Suprapubic skin (tissue), 3 donors: ENCODE measurements around the gene EPHB1.

Source experiments
- EP300 ChIP-seq: sonication (generic); formaldehyde crosslinking; IDR thresholded peaks from one replicate; pipeline ENCODE4 v1.6.1; 2017; ENCODE audit warnings: antibody characterized with exemption
- POLR2A ChIP-seq, 2 donors: fragments of 450-650 bp; IDR thresholded peaks; one replicate each; pipeline ENCODE4 v1.6.1; 2017; ENCODE audit warnings: antibody characterized with exemption in 2 of 2, mild to moderate bottlenecking in 2 of 2, moderate library complexity in 2 of 2
- TF ChIP-seq, protein P1 (sequence below), 2 donors: fragments of 200-600 bp in 1 of 2; fragments of 450-650 bp in 1 of 2; sonication (generic) in 1 of 2; IDR thresholded peaks; one replicate each; pipeline ENCODE4 v1.5.1; 2016 to 2019; ENCODE audit warnings: antibody characterized with exemption in 2 of 2, mild to moderate bottlenecking in 1 of 2, moderate library complexity in 1 of 2

DNA sequence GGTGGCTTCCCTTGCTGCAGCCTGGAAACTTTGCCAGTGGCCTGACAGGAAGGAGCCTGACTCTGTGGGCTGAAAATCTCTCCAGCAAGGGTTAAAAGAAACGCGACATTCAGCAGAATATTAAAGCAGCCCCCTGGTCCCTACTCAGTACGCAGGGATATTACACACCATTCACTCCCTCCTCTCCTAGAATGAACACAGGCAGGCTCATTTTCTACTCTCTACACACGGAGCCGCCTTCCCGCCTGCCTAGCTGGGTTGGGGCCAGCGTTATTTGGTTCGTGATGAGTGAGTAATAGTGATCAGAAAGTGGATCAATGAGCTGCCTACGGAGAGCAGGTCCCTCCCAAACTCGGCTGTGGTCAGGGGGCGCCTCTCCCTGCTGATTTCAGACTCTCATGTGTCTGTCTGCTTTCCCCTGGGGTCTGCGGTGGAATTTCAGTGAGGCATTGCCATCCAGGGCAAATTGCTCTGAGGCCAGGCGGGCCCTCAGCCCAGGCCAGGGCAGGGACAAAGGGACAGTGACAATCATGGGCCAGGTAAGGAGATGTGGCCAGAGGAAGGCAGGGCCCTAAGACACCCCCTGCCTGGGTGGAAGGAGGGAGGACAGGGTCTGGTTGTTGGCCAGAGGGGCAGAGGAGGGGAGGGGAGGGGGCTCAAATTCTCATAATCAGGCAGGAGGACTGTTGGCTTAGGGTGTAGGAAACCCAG is 2.8 kb downstream of the EPHB1 start:
- TF ChIP-seq, protein P1, sequence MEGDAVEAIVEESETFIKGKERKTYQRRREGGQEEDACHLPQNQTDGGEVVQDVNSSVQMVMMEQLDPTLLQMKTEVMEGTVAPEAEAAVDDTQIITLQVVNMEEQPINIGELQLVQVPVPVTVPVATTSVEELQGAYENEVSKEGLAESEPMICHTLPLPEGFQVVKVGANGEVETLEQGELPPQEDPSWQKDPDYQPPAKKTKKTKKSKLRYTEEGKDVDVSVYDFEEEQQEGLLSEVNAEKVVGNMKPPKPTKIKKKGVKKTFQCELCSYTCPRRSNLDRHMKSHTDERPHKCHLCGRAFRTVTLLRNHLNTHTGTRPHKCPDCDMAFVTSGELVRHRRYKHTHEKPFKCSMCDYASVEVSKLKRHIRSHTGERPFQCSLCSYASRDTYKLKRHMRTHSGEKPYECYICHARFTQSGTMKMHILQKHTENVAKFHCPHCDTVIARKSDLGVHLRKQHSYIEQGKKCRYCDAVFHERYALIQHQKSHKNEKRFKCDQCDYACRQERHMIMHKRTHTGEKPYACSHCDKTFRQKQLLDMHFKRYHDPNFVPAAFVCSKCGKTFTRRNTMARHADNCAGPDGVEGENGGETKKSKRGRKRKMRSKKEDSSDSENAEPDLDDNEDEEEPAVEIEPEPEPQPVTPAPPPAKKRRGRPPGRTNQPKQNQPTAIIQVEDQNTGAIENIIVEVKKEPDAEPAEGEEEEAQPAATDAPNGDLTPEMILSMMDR (IDR thresholded peaks at IDR 0.05): no peak
- TF ChIP-seq POLR2A (IDR thresholded peaks at IDR 0.05) (no peak), EP300 (no peak)
